ENCODE results near the gene HMGA1. TPM values are rescaled to one million over a fixed set of nuclear protein-coding genes. Genes with fewer than 3 reads are reported as not detected.
A peak's percentile ranks its signal among the peaks of the same experiment; 100 is the strongest.

HMGA1 gene
- total RNA-seq, 1 experiment from 2014 or later, result 2,446 TPM

DNA sequence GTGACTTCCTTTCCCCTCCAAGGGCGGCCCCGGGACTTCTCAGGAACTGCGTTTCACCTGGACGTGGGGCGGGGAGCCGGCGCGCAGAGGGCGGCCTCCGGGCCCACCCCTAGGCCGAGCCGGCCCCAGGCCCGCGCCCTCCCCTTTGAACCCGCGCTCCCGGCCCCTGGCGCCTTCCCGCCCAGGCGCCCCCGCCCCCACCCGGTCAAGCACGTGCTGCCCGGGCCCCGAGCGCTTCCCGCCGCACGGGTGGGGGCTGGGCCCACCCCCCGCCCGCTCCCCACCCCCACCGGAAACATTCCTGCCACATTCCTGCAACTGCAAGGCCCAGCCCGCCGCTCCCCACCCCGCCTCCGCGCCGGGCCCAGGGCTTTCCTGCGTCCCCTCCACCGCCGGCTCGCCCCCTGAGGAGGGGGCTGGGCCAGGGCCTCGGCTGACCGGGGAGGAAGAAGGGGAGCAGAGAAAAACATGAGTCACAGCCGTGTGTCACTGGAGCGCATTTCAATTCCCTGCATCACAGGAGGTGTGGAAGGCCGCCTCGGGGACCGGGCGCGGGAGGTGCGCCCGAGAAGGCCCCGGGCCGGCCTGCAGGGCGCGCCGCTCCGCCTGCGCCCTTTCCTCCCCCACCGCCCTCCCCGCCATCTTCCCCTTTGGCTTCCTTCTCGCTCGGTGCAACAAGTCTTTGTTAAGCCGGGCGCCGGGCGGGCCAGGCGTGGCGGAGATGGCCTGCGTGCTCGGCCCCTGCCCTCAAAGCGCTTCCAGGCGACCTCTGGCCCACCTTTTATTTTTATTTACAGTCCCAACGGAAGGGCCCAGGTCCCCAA is 1.2 kb upstream of the HMGA1 start (continued):
- TF ChIP-seq, protein P1, sequence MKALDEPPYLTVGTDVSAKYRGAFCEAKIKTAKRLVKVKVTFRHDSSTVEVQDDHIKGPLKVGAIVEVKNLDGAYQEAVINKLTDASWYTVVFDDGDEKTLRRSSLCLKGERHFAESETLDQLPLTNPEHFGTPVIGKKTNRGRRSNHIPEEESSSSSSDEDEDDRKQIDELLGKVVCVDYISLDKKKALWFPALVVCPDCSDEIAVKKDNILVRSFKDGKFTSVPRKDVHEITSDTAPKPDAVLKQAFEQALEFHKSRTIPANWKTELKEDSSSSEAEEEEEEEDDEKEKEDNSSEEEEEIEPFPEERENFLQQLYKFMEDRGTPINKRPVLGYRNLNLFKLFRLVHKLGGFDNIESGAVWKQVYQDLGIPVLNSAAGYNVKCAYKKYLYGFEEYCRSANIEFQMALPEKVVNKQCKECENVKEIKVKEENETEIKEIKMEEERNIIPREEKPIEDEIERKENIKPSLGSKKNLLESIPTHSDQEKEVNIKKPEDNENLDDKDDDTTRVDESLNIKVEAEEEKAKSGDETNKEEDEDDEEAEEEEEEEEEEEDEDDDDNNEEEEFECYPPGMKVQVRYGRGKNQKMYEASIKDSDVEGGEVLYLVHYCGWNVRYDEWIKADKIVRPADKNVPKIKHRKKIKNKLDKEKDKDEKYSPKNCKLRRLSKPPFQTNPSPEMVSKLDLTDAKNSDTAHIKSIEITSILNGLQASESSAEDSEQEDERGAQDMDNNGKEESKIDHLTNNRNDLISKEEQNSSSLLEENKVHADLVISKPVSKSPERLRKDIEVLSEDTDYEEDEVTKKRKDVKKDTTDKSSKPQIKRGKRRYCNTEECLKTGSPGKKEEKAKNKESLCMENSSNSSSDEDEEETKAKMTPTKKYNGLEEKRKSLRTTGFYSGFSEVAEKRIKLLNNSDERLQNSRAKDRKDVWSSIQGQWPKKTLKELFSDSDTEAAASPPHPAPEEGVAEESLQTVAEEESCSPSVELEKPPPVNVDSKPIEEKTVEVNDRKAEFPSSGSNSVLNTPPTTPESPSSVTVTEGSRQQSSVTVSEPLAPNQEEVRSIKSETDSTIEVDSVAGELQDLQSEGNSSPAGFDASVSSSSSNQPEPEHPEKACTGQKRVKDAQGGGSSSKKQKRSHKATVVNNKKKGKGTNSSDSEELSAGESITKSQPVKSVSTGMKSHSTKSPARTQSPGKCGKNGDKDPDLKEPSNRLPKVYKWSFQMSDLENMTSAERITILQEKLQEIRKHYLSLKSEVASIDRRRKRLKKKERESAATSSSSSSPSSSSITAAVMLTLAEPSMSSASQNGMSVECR (CRISPR knock-in tag; IDR thresholded peaks at IDR 0.05; ENCODE audit: borderline replicate concordance), result peak; percentile 80; the same call in 1 of the 2 replicates
- TF ChIP-seq ZNF396 (CRISPR knock-in tag; IDR thresholded peaks at IDR 0.05; ENCODE audit: borderline replicate concordance) (no peak), TP53 (CRISPR knock-in tag; IDR thresholded peaks at IDR 0.05) (peak; percentile 56; the same call in 1 of the 2 replicates), ZNF317 (CRISPR knock-in tag; IDR thresholded peaks at IDR 0.05; ENCODE audit: borderline replicate concordance, low read depth) (no peak), NR1H2 (CRISPR knock-in tag; IDR thresholded peaks at IDR 0.05) (no peak), ZBTB21 (CRISPR knock-in tag; IDR thresholded peaks at IDR 0.05; ENCODE audit: borderline replicate concordance) (no peak), USF2 (CRISPR knock-in tag; IDR thresholded peaks at IDR 0.05) (peak; percentile 63), ZNF138 (CRISPR knock-in tag; conservative IDR thresholded peaks at IDR 0.05) (no peak), ATF6 (CRISPR knock-in tag; IDR thresholded peaks at IDR 0.05) (no peak), ELF4 (CRISPR knock-in tag; IDR thresholded peaks at IDR 0.05; ENCODE audit: low read depth) (no peak), CREM (CRISPR knock-in tag; IDR thresholded peaks at IDR 0.05) (no peak; the same call in 1 of the 2 replicates), JUN (CRISPR knock-in tag; IDR thresholded peaks at IDR 0.05) (0 out of 2 replicates have a peak, but pooled peaks have one; percentile 43), PRDM15 (CRISPR knock-in tag; IDR thresholded peaks at IDR 0.05) (peak; percentile 7; the same call in 1 of the 2 replicates), SP1 (CRISPR knock-in tag; conservative IDR thresholded peaks at IDR 0.05) (peak; percentile 47)
- TF ChIP-seq, protein P2, sequence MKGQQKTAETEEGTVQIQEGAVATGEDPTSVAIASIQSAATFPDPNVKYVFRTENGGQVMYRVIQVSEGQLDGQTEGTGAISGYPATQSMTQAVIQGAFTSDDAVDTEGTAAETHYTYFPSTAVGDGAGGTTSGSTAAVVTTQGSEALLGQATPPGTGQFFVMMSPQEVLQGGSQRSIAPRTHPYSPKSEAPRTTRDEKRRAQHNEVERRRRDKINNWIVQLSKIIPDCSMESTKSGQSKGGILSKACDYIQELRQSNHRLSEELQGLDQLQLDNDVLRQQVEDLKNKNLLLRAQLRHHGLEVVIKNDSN (CRISPR knock-in tag; IDR thresholded peaks at IDR 0.05), result peak; percentile 35; the same call in 1 of the 2 replicates
- TF ChIP-seq, protein P3, sequence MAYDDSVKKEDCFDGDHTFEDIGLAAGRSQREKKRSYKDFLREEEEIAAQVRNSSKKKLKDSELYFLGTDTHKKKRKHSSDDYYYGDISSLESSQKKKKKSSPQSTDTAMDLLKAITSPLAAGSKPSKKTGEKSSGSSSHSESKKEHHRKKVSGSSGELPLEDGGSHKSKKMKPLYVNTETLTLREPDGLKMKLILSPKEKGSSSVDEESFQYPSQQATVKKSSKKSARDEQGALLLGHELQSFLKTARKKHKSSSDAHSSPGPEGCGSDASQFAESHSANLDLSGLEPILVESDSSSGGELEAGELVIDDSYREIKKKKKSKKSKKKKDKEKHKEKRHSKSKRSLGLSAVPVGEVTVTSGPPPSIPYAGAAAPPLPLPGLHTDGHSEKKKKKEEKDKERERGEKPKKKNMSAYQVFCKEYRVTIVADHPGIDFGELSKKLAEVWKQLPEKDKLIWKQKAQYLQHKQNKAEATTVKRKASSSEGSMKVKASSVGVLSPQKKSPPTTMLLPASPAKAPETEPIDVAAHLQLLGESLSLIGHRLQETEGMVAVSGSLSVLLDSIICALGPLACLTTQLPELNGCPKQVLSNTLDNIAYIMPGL (CRISPR knock-in tag; IDR thresholded peaks at IDR 0.05), result peak; percentile 9; the same call in 1 of the 2 replicates
- TF ChIP-seq, protein P4, sequence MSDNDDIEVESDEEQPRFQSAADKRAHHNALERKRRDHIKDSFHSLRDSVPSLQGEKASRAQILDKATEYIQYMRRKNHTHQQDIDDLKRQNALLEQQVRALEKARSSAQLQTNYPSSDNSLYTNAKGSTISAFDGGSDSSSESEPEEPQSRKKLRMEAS (CRISPR knock-in tag; IDR thresholded peaks at IDR 0.05), result no peak; the same call in 1 of the 2 replicates
- TF ChIP-seq, protein P5, sequence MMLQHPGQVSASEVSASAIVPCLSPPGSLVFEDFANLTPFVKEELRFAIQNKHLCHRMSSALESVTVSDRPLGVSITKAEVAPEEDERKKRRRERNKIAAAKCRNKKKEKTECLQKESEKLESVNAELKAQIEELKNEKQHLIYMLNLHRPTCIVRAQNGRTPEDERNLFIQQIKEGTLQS (CRISPR knock-in tag; conservative IDR thresholded peaks at IDR 0.05), result no peak
- TF ChIP-seq, protein P6, sequence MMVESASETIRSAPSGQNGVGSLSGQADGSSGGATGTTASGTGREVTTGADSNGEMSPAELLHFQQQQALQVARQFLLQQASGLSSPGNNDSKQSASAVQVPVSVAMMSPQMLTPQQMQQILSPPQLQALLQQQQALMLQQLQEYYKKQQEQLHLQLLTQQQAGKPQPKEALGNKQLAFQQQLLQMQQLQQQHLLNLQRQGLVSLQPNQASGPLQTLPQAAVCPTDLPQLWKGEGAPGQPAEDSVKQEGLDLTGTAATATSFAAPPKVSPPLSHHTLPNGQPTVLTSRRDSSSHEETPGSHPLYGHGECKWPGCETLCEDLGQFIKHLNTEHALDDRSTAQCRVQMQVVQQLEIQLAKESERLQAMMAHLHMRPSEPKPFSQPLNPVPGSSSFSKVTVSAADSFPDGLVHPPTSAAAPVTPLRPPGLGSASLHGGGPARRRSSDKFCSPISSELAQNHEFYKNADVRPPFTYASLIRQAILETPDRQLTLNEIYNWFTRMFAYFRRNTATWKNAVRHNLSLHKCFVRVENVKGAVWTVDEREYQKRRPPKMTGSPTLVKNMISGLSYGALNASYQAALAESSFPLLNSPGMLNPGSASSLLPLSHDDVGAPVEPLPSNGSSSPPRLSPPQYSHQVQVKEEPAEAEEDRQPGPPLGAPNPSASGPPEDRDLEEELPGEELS (CRISPR knock-in tag; IDR thresholded peaks at IDR 0.05), result no peak; the same call in 1 of the 2 replicates

Measured in WTC11 (cell line).